Caco-2 (cell line): ENCODE measurements around the gene SLC8A2. TPM values are rescaled to one million over a fixed set of nuclear protein-coding genes. Genes with fewer than 3 reads are reported as not detected.

ENCODE experiments used
- BruUV-seq: library from RNA; stranded (reverse); fragments of 400-500 nt; replicated peaks from 2 replicates; lab custom pipeline; 2021; lab: Mats Ljungman, UMichigan
- CTCF ChIA-PET: fragments of 300-600 bp; sonication (Branson Sonifier 250); formaldehyde crosslinking; loops from one replicate; lab custom pipeline; 2022; ENCODE audit warnings: antibody characterized with exemption; lab: Charles Lee
- POLR2A ChIA-PET: fragments of 300-600 bp; sonication (Branson Sonifier 250); formaldehyde crosslinking; loops from one replicate; lab custom pipeline; 2022; ENCODE audit warnings: antibody characterized with exemption; lab: Charles Lee
- DNase-seq, 2 experiments: peaks; one replicate each; pipeline versions ENCODE4 v3.0.0 to v3.0.0-alpha.2; 2020 to 2022
- H3K27me3 ChIP-seq: replicated peaks from 2 replicates; pipeline ENCODE4 v1.6.0; 2011; ENCODE audit warnings: low read length; ENCODE audit not compliant: control insufficient read depth, insufficient read depth
- H3K36me3 ChIP-seq: 2 replicates; pipeline ENCODE4 v1.5.1; 2011; ENCODE audit warnings: low read length; ENCODE audit not compliant: control insufficient read depth, insufficient read depth
- H3K4me1 ChIP-seq: fragments of 250-450 bp; sonication (Bioruptor Pico); 2 replicates; pipeline ENCODE4 v1.5.1; 2020; ENCODE audit warnings: mild to moderate bottlenecking
- H3K4me3 ChIP-seq: 2 replicates; pipeline ENCODE4 v1.5.1; 2011; ENCODE audit warnings: low read depth, mild to moderate bottlenecking, control low read depth, low read length
- H3K9me3 ChIP-seq: fragments of 250-450 bp; sonication (Bioruptor Pico); 2 replicates; pipeline ENCODE4 v1.5.1; 2020; ENCODE audit warnings: mild to moderate bottlenecking, moderate library complexity
- H3K27ac Mint-ChIP-seq: one replicate; pipeline ENCODE4 v1.8.0; 2022; ENCODE audit warnings: mixed read lengths; ENCODE audit not compliant: unreplicated experiment
- H3K27me3 Mint-ChIP-seq: one replicate; pipeline ENCODE4 v1.8.0; 2022; ENCODE audit warnings: mixed read lengths; ENCODE audit not compliant: insufficient read depth, unreplicated experiment
- H3K36me3 Mint-ChIP-seq: one replicate; pipeline ENCODE4 v1.8.0; 2022; ENCODE audit warnings: mild to moderate bottlenecking, mixed read lengths; ENCODE audit not compliant: insufficient read depth, unreplicated experiment
- H3K4me1 Mint-ChIP-seq: one replicate; pipeline ENCODE4 v1.8.0; 2022; ENCODE audit warnings: low read depth, mixed read lengths; ENCODE audit not compliant: unreplicated experiment
- H3K4me3 Mint-ChIP-seq: one replicate; pipeline ENCODE4 v1.8.0; 2022; ENCODE audit warnings: mild to moderate bottlenecking, moderate library complexity, mixed read lengths; ENCODE audit not compliant: unreplicated experiment
- H3K9me3 Mint-ChIP-seq: one replicate; pipeline ENCODE4 v1.8.0; 2022; ENCODE audit warnings: mixed read lengths; ENCODE audit not compliant: unreplicated experiment
- intact Hi-C: fragments of 100-400 bp; cut with micrococcal nuclease; formaldehyde crosslinking; loops from one replicate; pipeline ENCODE4 v1.10.0; 2022; ENCODE audit not compliant: unreplicated experiment
- total RNA-seq: library from RNA; stranded (reverse); gene quantifications from 2 replicates; pipeline ENCODE4 v1.2.3, GENCODE V29; 2022
- TF ChIP-seq, protein P1 (sequence below), 2 experiments: fragments of 200-600 bp in 1 of 2; IDR thresholded peaks; 1 replicate in 1 of 2; 2 replicates in 1 of 2; pipeline versions ENCODE4 v1.5.1 to v1.8.0; 2011 to 2022; ENCODE audit warnings: antibody characterized with exemption in 1 of 2, control low read depth in 1 of 2, inconsistent platforms in 1 of 2, low read depth in 1 of 2, low read length in 1 of 2, mild to moderate bottlenecking in 1 of 2, moderate library complexity in 1 of 2; ENCODE audit not compliant: insufficient read depth in 1 of 2, severe bottlenecking in 1 of 2, unreplicated experiment in 1 of 2

The SLC8A2 gene
- total RNA-seq, 1 experiment from 2014 or later: 1.2 TPM

DNA sequence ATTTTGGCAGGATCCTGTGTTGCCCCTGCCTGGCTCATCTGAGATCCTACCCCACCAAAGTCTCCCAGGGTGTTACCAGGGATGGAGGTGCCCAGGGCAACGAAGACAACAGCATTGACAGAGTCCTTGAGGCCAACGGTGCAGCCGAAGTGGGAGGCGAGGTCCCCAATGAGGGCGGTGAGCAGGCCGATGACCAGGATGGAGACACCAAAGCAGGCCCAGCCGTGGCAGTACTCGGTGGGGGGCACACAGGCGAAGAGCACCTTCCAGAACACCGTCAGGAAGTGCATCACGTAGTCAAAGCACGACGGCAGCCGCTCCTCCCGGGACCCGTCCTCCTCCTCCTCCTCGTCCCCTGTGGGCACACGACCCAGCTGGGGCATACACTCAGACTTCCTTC lies 39.6 kb downstream of the SLC8A2 start:
- Mint-ChIP-seq H3K9me3 (no peaks in the 10 kb centered on the region), H3K4me1 (no peaks in the 10 kb centered on the region), H3K4me3 (no peak overlapping the region), H3K27ac (no peak overlapping the region), H3K36me3 (no peaks in the 10 kb centered on the region), H3K27me3 (peaks cover 2% of the 10 kb centered on the region)
- Histone ChIP-seq H3K27me3 (no peaks in the 10 kb centered on the region), H3K4me3 (no peak overlapping the region), H3K36me3 (no peaks in the 10 kb centered on the region), H3K9me3 (no peaks in the 10 kb centered on the region), H3K4me1 (peaks cover 13% of the 10 kb centered on the region)
- DNase-seq: no peak
- no TSS peak for BruUV-seq
- ChIA-PET CTCF (interaction anchor here (1.1 to 1.6 kb wide), 2 partner anchors 43 to 52 kb away, joined by 3 to 6 read pairs; partner anchors contain the start of gene KPTN), POLR2A (no interaction called here)
- TF ChIP-seq, protein P1, sequence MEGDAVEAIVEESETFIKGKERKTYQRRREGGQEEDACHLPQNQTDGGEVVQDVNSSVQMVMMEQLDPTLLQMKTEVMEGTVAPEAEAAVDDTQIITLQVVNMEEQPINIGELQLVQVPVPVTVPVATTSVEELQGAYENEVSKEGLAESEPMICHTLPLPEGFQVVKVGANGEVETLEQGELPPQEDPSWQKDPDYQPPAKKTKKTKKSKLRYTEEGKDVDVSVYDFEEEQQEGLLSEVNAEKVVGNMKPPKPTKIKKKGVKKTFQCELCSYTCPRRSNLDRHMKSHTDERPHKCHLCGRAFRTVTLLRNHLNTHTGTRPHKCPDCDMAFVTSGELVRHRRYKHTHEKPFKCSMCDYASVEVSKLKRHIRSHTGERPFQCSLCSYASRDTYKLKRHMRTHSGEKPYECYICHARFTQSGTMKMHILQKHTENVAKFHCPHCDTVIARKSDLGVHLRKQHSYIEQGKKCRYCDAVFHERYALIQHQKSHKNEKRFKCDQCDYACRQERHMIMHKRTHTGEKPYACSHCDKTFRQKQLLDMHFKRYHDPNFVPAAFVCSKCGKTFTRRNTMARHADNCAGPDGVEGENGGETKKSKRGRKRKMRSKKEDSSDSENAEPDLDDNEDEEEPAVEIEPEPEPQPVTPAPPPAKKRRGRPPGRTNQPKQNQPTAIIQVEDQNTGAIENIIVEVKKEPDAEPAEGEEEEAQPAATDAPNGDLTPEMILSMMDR (IDR thresholded peaks at IDR 0.05; ENCODE audit: insufficient read depth in 1 of 2, low read depth in 1 of 2, low read length in 1 of 2, severe bottlenecking in 1 of 2, unreplicated experiment in 1 of 2): no peak
- intact Hi-C loops: no loop called here

DNA sequence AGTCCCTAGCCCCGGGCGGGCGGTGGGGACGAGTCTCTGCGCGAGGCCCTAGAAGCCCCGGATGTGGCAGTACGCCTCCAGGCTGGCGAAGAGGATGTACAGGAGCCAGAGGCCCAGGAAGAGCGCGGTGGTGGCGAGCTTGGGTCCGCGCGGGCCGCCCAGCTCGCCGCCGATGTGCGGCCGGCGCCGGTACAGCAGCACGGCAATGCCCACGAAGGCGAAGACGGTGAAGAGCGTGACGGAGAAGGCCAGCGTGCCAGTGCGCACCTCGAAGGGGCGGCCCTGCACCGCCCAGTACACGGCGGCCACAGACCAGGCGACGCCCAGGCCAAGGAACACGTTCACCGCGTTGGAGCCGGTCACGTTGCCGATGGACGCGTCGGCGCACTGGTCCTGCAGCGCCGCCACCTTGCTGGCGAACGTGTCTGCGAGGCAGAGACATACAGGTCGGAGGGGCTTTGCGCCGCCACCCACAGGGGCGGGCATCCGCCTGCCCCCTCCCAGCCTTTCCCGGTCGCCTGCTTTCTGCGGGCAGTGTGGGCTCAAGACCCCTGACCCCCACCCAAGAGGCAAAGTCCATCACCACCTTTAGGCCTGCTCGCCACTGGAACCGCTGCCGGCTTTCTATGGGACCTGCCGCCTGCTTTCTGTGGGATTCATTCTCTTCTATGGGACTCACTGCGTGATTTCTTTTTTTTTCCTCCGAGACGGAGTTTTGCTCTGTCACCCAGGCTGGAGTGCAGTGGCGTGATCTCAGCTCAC lies 41.5 kb downstream of the SLC8A2 start:
- ChIA-PET POLR2A (no interaction called here), CTCF (no interaction called here)
- peaks cover 1% of the 10 kb centered on the region for H3K27me3 Mint-ChIP-seq
- H3K27ac Mint-ChIP-seq: no peak overlapping the region
- Histone ChIP-seq H3K9me3 (no peaks in the 10 kb centered on the region), H3K36me3 (no peaks in the 10 kb centered on the region), H3K27me3 (no peaks in the 10 kb centered on the region), H3K4me1 (peaks cover 13% of the 10 kb centered on the region), H3K4me3 (no peak overlapping the region)
- TF ChIP-seq, protein P1 (IDR thresholded peaks at IDR 0.05; ENCODE audit: insufficient read depth in 1 of 2, low read depth in 1 of 2, low read length in 1 of 2, severe bottlenecking in 1 of 2, unreplicated experiment in 1 of 2): no peak
- H3K36me3 Mint-ChIP-seq: no peaks in the 10 kb centered on the region
- no peaks in the 10 kb centered on the region for H3K4me1 Mint-ChIP-seq
- H3K9me3 Mint-ChIP-seq: no peaks in the 10 kb centered on the region
- no TSS peak for BruUV-seq
- intact Hi-C loops: no loop called here
- H3K4me3 Mint-ChIP-seq: peak overlapping the region; percentile 38
- DNase-seq: no peak

DNA sequence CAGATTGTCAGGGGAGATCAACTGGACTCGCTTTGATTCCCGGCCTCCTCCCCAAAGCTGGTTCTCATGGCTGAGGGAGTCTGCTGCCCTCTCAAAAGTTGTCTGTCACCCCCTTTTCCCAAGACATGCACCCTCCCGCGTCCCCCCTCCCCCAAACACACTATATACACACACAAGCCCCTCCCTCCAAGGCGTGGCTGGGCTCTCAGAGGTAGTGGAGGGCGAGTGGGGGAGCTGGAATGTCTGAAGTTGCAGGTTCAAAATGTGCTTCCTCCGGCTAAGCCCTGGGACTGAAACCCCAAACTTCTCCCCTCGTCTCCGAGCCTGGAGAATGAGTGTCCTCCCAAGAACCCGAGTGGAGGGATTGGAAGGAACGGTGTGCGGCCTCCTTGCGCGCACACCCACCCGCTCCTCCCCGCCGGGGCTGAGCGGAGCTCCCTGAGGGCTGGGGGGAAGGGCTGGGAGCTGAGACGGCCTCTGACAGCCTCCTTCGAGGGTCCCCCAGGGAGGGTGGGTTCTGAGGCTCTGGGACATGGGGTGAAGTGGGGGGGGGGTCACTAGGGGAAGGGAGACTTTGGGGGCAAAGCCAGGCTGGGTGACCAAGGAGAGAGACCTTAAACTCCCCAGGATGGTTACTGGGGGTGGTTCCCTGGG lies 42.4 kb downstream of the SLC8A2 start:
- TF ChIP-seq, protein P1 (IDR thresholded peaks at IDR 0.05; ENCODE audit: insufficient read depth in 1 of 2, low read depth in 1 of 2, low read length in 1 of 2, severe bottlenecking in 1 of 2, unreplicated experiment in 1 of 2): no peak
- Mint-ChIP-seq H3K27me3 (no peaks in the 10 kb centered on the region), H3K4me3 (no peak overlapping the region)

More for the DNA sequence above, 42.4 kb downstream of the SLC8A2 start:
- no peak overlapping the region for H3K4me3 ChIP-seq
- BruUV-seq: no TSS peak
- H3K9me3 Mint-ChIP-seq: no peaks in the 10 kb centered on the region
- no peaks in the 10 kb centered on the region for H3K36me3 Mint-ChIP-seq
- CTCF ChIA-PET: interaction anchor here (0.7 to 2.0 kb wide), 11 partner anchors 8 to 283 kb away, joined by 3 to 25 read pairs (median 9); partner anchors contain the start of genes DHX34, KPTN and NAPA
- H3K27me3 ChIP-seq: no peaks in the 10 kb centered on the region
- intact Hi-C loops: loop anchor here (5.0 to 10.0 kb wide), 2 partner anchors 84 to 147 kb away; partner anchors contain the start of gene DHX34
- H3K27ac Mint-ChIP-seq: no peak overlapping the region
- no peak for DNase-seq
- no peaks in the 10 kb centered on the region for H3K9me3 ChIP-seq
- POLR2A ChIA-PET: no interaction called here
- no peaks in the 10 kb centered on the region for H3K4me1 Mint-ChIP-seq
- no peaks in the 10 kb centered on the region for H3K36me3 ChIP-seq
- H3K4me1 ChIP-seq: peaks cover 13% of the 10 kb centered on the region
